Common myeloid progenitor, CD34-positive (primary cell): Measurements from ENCODE around the gene RHBDD1.

ENCODE experiments used
- CTCF ChIA-PET: fragments of 350-600 bp; sonication (Branson Sonifier 250); formaldehyde crosslinking; loops from one replicate; lab custom pipeline; 2021; ENCODE audit warnings: antibody characterized with exemption; lab: Charles Lee
- POLR2A ChIA-PET: fragments of 350-600 bp; sonication (Branson Sonifier 250); formaldehyde crosslinking; loops from one replicate; lab custom pipeline; 2021; ENCODE audit warnings: antibody characterized with exemption; lab: Charles Lee
- DNase-seq, 3 donors: peaks; one replicate each; pipeline versions ENCODE4 v3.0.0 to v3.0.0-alpha.2; 2013
- H3K27ac ChIP-seq, 2 experiments: 1 replicate in 1 of 2; 2 replicates in 1 of 2; pipeline ENCODE4 v1.7.0; 2013; ENCODE audit warnings: inconsistent platforms in 2 of 2, low read length in 2 of 2, mild to moderate bottlenecking in 2 of 2, low read depth in 1 of 2, moderate library complexity in 1 of 2; ENCODE audit not compliant: severe bottlenecking in 2 of 2, insufficient read depth in 1 of 2, poor library complexity in 1 of 2
- H3K27me3 ChIP-seq, 5 experiments: replicated peaks in 2 of 5; 1 replicate in 3 of 5; 2 replicates in 2 of 5; pipeline versions ENCODE4 v1.6.1 to v1.7.0; 2013; ENCODE audit warnings: low read length in 4 of 5, mild to moderate bottlenecking in 2 of 5, moderate library complexity in 2 of 5, inconsistent platforms in 1 of 5; ENCODE audit not compliant: insufficient read depth in 5 of 5, control insufficient read depth in 4 of 5
- H3K36me3 ChIP-seq, 4 experiments: 1 replicate in 2 of 4; 2 replicates in 2 of 4; pipeline versions ENCODE4 v1.6.1 to v1.7.0; 2013; ENCODE audit warnings: low read length in 3 of 4, control low read depth in 1 of 4, mild to moderate bottlenecking in 1 of 4; ENCODE audit not compliant: control insufficient read depth in 4 of 4, insufficient read depth in 4 of 4
- H3K4me1 ChIP-seq, 4 experiments: 1 replicate in 3 of 4; 2 replicates in 1 of 4; pipeline versions ENCODE4 v1.6.1 to v1.7.1; 2013; ENCODE audit warnings: low read length in 3 of 4, mild to moderate bottlenecking in 3 of 4, control low read depth in 1 of 4, inconsistent platforms in 1 of 4, moderate library complexity in 1 of 4; ENCODE audit not compliant: control insufficient read depth in 4 of 4, insufficient read depth in 4 of 4; ENCODE audit errors: control extremely low read depth in 1 of 4
- H3K4me3 ChIP-seq, 7 experiments: 1 replicate in 4 of 7; 2 replicates in 3 of 7; pipeline versions ENCODE4 v1.5.1 to v1.7.0; 2013; ENCODE audit warnings: mild to moderate bottlenecking in 7 of 7, low read length in 6 of 7, moderate library complexity in 6 of 7, inconsistent platforms in 2 of 7, low read depth in 2 of 7, control low read depth in 1 of 7; ENCODE audit not compliant: insufficient read depth in 4 of 7, control insufficient read depth in 1 of 7; ENCODE audit errors: extremely low read depth in 1 of 7
- H3K9me3 ChIP-seq, 5 experiments: 1 replicate in 4 of 5; 2 replicates in 1 of 5; pipeline versions ENCODE4 v1.6.1 to v1.7.1; 2013; ENCODE audit warnings: low read length in 4 of 5, mild to moderate bottlenecking in 2 of 5, inconsistent platforms in 1 of 5, low read depth in 1 of 5, moderate library complexity in 1 of 5; ENCODE audit not compliant: control insufficient read depth in 4 of 5, insufficient read depth in 2 of 5; ENCODE audit errors: control extremely low read depth in 1 of 5
- WGBS: methylation state at CpG from one replicate; pipeline ENCODE4 v1.1.5; 2013; ENCODE audit not compliant: insufficient coverage; 5-methylcytosine and 5-hydroxymethylcytosine counted together

The RHBDD1 gene

DNA sequence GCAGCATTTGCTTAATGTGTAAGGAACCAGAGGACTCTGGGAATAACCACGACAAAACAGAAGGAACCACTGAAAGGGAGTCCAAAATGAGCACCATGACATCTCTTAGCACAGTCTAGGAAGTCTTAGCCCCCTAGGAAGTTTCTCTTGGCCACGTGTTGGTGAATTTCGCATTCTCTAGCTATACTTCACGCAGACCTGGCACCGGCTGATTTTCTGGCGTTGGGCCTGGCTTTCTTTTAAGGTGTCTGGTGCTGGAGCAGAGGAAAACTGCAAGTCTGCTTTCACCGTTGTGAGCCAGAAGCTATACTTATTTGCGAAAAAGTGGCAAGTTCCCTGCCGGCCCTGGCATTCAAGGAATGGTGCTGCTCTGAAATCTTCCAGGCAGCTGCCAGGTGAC, 171.3 kb downstream of the RHBDD1 start:
- WGBS: 72% methylated on average over 9 of the region's 9 CpGs
- DNase-seq: no peak
- Histone ChIP-seq H3K4me3 (no peak overlapping the region), H3K27ac (no peak overlapping the region), H3K9me3 (no peaks in the 10 kb centered on the region), H3K36me3 (no peaks in the 10 kb centered on the region), H3K27me3 (no peaks in the 10 kb centered on the region), H3K4me1 (no peaks in the 10 kb centered on the region)
- CTCF ChIA-PET: interaction anchor here (0.6 kb wide), 1 partner anchor 89 kb away, joined by 3 read pairs; no protein-coding TSS in a partner anchor
- POLR2A ChIA-PET: no interaction called here

GRCh38 chr2:227007940-227008339, 172.1 kb downstream of the RHBDD1 start:
- Histone ChIP-seq H3K9me3 (no peaks in the 10 kb centered on the region), H3K27ac (no peak overlapping the region), H3K4me1 (no peaks in the 10 kb centered on the region), H3K27me3 (no peaks in the 10 kb centered on the region), H3K4me3 (no peak overlapping the region), H3K36me3 (no peaks in the 10 kb centered on the region)
- DNase-seq: no peak
- WGBS: 97% methylated on average over 14 of the region's 17 CpGs
- ChIA-PET POLR2A (no interaction called here), CTCF (interaction anchor here (0.6 kb wide), 1 partner anchor 88 kb away, joined by 3 read pairs; no protein-coding TSS in a partner anchor)

DNA sequence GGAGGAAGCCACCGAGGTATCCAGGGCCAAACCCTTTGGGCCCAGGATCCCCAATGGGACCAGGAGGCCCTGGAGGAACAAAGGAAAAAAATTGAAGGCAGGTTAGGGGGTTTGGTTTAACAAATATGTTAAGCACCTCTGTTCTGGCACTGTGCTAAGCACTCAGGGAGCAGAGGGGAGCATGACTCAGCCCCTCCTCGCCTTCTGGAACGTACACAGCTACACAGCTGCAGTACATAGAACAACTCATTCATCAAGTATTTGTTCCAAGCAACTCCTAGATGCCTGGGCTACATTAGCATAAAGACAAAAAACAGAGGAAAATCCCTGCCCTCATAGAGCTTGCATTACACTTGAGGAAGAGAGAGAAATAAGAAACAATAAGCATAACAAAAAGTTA, 174.6 kb downstream of the RHBDD1 start:
- H3K4me3 ChIP-seq: no peak overlapping the region
- ChIA-PET POLR2A (no interaction called here), CTCF (no interaction called here)
- no peak for DNase-seq
- H3K27me3 ChIP-seq: peaks cover 0 to 2% (median 0%) of the 10 kb centered on the region in 5 experiments
- 50% methylated on average over 2 of the region's 3 CpGs for WGBS
- H3K4me1 ChIP-seq: no peaks in the 10 kb centered on the region
- H3K36me3 ChIP-seq: no peaks in the 10 kb centered on the region
- no peaks in the 10 kb centered on the region for H3K9me3 ChIP-seq
- H3K27ac ChIP-seq: no peak overlapping the region

DNA sequence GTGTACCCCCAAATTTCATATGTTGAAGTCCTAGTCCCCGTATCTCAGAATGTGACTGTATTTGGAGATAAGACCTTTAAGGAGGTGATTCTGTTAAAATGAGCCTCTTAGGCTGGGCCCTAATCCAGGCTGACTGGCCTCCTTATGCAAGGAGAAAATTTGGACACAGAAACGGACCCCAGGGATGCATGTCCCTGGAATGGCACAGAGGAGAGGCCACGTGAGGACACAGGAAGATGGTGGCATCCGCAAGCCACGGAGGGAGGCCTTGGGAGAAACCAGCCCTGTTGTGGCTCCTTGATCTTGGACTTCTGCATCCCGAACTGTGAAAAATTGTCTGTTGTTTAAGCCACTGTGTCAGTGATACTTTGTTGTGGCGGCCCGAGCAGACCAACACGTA, 177.5 kb downstream of the RHBDD1 start:
- 92% methylated on average over 6 of the region's 9 CpGs for WGBS
- Histone ChIP-seq H3K27ac (no peak overlapping the region), H3K9me3 (no peaks in the 10 kb centered on the region), H3K36me3 (no peaks in the 10 kb centered on the region), H3K4me1 (no peaks in the 10 kb centered on the region), H3K4me3 (no peak overlapping the region), H3K27me3 (peaks cover 0 to 2% (median 0%) of the 10 kb centered on the region in 5 experiments)
- ChIA-PET POLR2A (no interaction called here), CTCF (no interaction called here)
- DNase-seq: no peak

GRCh38 chr2:227013881-227014280, 178.0 kb downstream of the RHBDD1 start:
- POLR2A ChIA-PET: no interaction called here
- no peaks in the 10 kb centered on the region for H3K36me3 ChIP-seq
- DNase-seq: no peak
- H3K4me1 ChIP-seq: no peaks in the 10 kb centered on the region
- WGBS: 97% methylated on average over 6 of the region's 8 CpGs
- no peak overlapping the region for H3K4me3 ChIP-seq
- no peak overlapping the region for H3K27ac ChIP-seq
- no peaks in the 10 kb centered on the region for H3K9me3 ChIP-seq
- CTCF ChIA-PET: no interaction called here
- peaks cover 0 to 2% (median 0%) of the 10 kb centered on the region in 5 experiments for H3K27me3 ChIP-seq

DNA sequence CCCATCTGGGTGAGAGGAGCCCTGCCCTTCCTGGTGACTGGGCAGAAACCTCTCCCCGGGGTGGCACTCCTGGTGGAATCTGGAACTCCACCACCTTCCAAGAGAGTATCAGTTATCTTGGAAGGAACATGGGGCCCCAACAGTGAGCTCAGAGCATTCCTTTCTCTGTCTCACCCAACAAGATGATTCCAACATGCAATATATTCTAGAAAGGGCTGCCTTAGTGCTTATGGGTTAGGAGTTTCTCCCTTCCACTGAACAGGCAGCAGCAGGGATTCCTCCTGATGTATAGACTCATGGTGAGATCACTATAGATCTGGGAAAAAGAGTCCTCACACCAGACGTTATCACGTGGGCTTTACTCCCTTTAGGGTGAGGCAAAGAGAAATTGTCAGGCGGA, 181.0 kb downstream of the RHBDD1 start:
- Histone ChIP-seq H3K27ac (no peak overlapping the region), H3K36me3 (no peaks in the 10 kb centered on the region), H3K9me3 (no peaks in the 10 kb centered on the region), H3K4me1 (no peaks in the 10 kb centered on the region), H3K27me3 (peaks cover 0 to 2% (median 0%) of the 10 kb centered on the region in 5 experiments), H3K4me3 (no peak overlapping the region)
- 93% methylated on average over 3 of the region's 4 CpGs for WGBS
- DNase-seq: no peak
- POLR2A ChIA-PET: no interaction called here
- CTCF ChIA-PET: interaction anchor here (1.2 kb wide), 1 partner anchor 34 kb away, joined by 3 read pairs; no protein-coding TSS in a partner anchor

GRCh38 chr2:227020416-227020815, 184.6 kb downstream of the RHBDD1 start:
- 67% methylated on average over 2 of the region's 2 CpGs for WGBS
- ChIA-PET POLR2A (no interaction called here), CTCF (no interaction called here)
- Histone ChIP-seq H3K4me3 (no peak overlapping the region), H3K9me3 (no peaks in the 10 kb centered on the region), H3K36me3 (no peaks in the 10 kb centered on the region), H3K4me1 (no peaks in the 10 kb centered on the region), H3K27ac (no peak overlapping the region), H3K27me3 (no peaks in the 10 kb centered on the region)
- DNase-seq: no peak
